WI38 (cell line): ENCODE results near the gene CEP164.

Experiments
- H3K4me3 ChIP-seq: 2 replicates; pipeline ENCODE4 v1.5.1; 2011; ENCODE audit warnings: low read depth, mild to moderate bottlenecking, control low read depth, low read length
- TF ChIP-seq, protein P1 (sequence below): IDR thresholded peaks from 2 replicates; pipeline ENCODE4 v1.5.1; 2012; ENCODE audit warnings: low read depth, mild to moderate bottlenecking, control low read depth, low read length

CEP164 gene

DNA sequence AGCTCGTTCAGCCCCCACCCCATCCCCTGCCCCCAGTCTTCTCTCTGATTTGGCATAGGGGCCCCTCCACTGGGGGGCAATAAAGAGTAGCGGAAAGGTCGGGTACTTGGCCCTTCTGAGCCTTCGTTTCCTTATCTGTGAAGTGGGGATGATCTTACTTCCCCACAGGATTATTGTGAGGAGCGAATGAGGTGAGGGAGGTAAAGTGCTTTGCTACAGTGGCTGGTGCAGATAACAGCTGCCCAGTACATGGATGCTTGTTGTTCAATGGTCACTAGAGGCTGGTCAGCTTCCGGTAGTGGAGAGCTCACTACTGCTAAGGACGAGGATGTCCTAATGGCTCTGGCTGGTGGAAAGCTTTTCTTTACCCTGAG lies 101.2 kb downstream of the CEP164 start:
- TF ChIP-seq, protein P1, sequence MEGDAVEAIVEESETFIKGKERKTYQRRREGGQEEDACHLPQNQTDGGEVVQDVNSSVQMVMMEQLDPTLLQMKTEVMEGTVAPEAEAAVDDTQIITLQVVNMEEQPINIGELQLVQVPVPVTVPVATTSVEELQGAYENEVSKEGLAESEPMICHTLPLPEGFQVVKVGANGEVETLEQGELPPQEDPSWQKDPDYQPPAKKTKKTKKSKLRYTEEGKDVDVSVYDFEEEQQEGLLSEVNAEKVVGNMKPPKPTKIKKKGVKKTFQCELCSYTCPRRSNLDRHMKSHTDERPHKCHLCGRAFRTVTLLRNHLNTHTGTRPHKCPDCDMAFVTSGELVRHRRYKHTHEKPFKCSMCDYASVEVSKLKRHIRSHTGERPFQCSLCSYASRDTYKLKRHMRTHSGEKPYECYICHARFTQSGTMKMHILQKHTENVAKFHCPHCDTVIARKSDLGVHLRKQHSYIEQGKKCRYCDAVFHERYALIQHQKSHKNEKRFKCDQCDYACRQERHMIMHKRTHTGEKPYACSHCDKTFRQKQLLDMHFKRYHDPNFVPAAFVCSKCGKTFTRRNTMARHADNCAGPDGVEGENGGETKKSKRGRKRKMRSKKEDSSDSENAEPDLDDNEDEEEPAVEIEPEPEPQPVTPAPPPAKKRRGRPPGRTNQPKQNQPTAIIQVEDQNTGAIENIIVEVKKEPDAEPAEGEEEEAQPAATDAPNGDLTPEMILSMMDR, result no peak
- no peak overlapping the region for H3K4me3 ChIP-seq

DNA sequence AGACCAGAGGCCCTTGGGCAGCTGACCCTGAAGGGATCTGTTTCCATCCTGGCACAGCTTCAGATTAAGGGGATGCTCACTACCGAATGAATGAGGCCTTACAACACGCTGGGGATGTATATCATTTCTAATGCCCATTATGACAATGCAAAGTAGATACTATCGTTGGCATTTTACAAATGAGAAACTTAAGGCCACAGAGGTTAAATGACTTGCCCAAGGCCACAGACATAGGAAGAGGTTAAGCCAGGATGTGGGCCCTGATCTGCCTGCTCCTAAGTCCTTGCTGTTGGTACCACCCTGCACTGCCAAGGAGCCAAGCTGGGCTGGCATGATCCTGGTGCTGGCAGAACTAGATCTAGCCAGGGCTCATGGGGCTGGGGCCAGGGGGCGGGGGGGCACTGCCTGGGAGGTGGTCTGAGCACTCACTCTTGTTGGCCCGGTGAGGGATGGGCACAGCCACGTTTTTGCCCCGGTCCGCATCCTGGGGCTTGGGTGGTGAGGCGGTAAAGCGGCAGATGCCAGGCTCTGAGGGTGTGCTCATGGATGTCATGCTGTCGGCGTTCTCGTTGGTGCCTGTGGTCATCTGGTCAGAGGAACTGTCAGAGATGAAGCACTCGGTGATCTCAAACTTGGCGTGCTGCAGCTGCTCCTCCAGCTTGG lies 102.8 kb downstream of the CEP164 start:
- TF ChIP-seq, protein P1, result no peak
- H3K4me3 ChIP-seq, result no peak overlapping the region

GRCh38 chr11:117431436-117431835 lies 103.8 kb downstream of the CEP164 start:
- TF ChIP-seq, protein P1, result no peak
- H3K4me3 ChIP-seq, result no peak overlapping the region

GRCh38 chr11:117433717-117434116 lies 106.1 kb downstream of the CEP164 start:
- TF ChIP-seq, protein P1, result no peak
- no peak overlapping the region for H3K4me3 ChIP-seq

DNA sequence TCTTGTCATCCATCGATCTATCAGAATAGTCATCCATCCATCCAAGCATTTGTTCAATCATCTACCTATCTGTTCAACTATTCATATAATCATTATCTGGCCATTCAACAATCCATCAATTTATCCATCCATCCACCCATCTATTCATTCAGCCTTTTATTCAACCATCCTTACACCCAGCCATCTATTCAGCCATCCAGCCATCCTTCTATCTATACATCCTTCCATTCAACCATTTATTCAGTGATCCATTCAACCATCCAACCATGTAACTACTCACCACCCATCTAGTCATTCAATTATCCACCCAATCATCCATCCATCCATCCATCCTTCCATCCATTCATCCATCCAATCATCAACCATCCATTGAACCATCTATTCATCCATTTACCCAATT lies 106.8 kb downstream of the CEP164 start:
- no peak overlapping the region for H3K4me3 ChIP-seq
- TF ChIP-seq, protein P1, result no peak

DNA sequence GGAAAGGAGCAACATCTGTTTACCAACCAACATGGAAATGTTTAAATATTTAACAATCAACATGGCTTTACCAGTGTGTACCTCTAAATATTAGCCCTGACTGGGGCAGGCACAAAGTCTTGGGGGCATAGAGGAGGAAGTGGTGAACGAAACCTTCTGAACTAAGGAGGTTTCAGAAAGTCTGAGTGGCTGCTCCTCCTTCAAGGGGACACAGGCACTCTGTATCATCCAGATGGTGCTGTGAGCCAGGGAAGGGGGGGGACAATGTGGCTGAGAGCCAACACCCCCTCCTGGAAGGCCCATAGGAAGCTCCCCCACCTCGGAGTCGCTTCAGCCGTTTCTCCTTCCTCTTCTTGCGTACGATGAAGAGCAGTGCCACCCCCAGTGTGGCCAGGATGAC lies 107.7 kb downstream of the CEP164 start:
- H3K4me3 ChIP-seq, result no peak overlapping the region
- TF ChIP-seq, protein P1, result no peak

DNA sequence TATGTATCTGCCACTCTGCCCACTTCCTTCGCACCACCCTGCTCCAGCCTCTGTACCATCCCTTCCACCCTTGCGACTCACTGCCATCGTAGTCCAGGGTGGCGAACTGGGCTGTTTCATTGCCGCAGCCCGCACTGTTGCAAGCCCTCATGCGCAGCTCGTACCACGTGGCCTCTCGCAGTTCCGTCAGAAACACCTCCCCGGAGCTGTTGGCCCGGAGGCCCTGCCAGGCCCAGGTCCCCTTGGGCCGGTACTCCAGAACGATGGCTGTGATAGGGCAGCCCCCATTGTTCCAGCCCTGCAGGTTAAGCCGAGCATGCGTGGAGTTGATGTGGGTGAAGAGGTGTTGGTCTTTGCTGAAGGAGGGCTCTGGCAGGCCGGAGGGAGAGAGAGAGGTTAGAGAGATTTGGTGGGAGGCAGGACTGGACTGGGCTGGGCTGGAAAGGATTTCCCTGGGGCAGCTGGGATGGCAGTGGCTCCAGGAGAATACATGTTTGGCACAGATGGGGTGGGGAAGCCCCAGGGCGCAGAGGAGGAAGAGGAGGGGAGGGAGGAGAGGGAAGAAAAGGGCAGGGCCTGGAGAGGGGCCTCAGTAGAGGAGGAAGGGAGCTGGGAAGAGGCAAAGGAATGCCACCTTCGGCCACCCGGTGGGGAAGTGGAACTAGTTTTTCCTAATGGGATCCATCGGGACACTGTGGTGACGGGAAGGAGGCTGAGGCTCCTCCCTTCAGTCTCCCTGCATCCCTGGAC lies 109.6 kb downstream of the CEP164 start:
- TF ChIP-seq, protein P1, result no peak
- H3K4me3 ChIP-seq, result no peak overlapping the region
